Measurements from ENCODE around the gene GIMAP8. TPM values are rescaled to one million over a fixed set of nuclear protein-coding genes. Genes with fewer than 3 reads are reported as not detected.

The GIMAP8 gene
- total RNA-seq, 2 donors from 2014 or later = 2.5 to 6.5 TPM

GRCh38 chr7:150415161-150416153, 35.0 kb upstream of the GIMAP8 start:
- Histone ChIP-seq H3K9me3 (no peaks in the 10 kb centered on the region), H3K27ac (no peak overlapping the region), H3K4me1 (replicated peaks) (no peaks in the 10 kb centered on the region), H3K4me3 (no peak overlapping the region), H3K27me3 (replicated peaks; ENCODE audit: insufficient read depth) (no peaks in the 10 kb centered on the region), H3K36me3 (no peaks in the 10 kb centered on the region)
- 90% methylated on average over 19 of the region's 19 CpGs for WGBS
- TF ChIP-seq CTCF (IDR thresholded peaks at IDR 0.05) (no peak), POLR2AphosphoS5 (IDR thresholded peaks at IDR 0.05) (no peak), POLR2A (IDR thresholded peaks at IDR 0.05) (no peak)
- intact Hi-C loops (cut with DNase I) = no loop called here
- no peak for DNase-seq (ENCODE audit: low spot score)

- H3K4me1 ChIP-seq (replicated peaks) = no peaks in the 10 kb centered on the region
- no peak for DNase-seq (ENCODE audit: low spot score)
- intact Hi-C loops (cut with DNase I) = no loop called here
- TF ChIP-seq POLR2AphosphoS5 (IDR thresholded peaks at IDR 0.05) = no peak
- no peak for TF ChIP-seq POLR2A (IDR thresholded peaks at IDR 0.05)
- TF ChIP-seq CTCF (IDR thresholded peaks at IDR 0.05) = no peak
- H3K27ac ChIP-seq = no peak overlapping the region
- no peaks in the 10 kb centered on the region for H3K9me3 ChIP-seq
- no peaks in the 10 kb centered on the region for H3K27me3 ChIP-seq (replicated peaks; ENCODE audit: insufficient read depth)
- no peaks in the 10 kb centered on the region for H3K36me3 ChIP-seq
- no peak overlapping the region for H3K4me3 ChIP-seq
- WGBS = 95% methylated on average over 10 of the region's 10 CpGs
Measured at GRCh38 chr7:150417239-150417638, 33.2 kb upstream of the GIMAP8 start.

- whole genome bisulfite sequencing = 93% methylated on average over 6 of the region's 6 CpGs
- H3K27me3 ChIP-seq (replicated peaks; ENCODE audit: insufficient read depth) = no peaks in the 10 kb centered on the region
- no peak overlapping the region for H3K27ac ChIP-seq
- H3K9me3 ChIP-seq = no peaks in the 10 kb centered on the region
- intact Hi-C loops (cut with DNase I) = no loop called here
- H3K4me3 ChIP-seq = no peak overlapping the region
- TF ChIP-seq POLR2AphosphoS5 (IDR thresholded peaks at IDR 0.05) (no peak), POLR2A (IDR thresholded peaks at IDR 0.05) (no peak), CTCF (IDR thresholded peaks at IDR 0.05) (no peak)
- H3K4me1 ChIP-seq (replicated peaks) = no peaks in the 10 kb centered on the region
- no peak for DNase-seq (ENCODE audit: low spot score)
- no peaks in the 10 kb centered on the region for H3K36me3 ChIP-seq
Measured at GRCh38 chr7:150417863-150418262, 32.6 kb upstream of the GIMAP8 start.

- no peaks in the 10 kb centered on the region for H3K36me3 ChIP-seq
- H3K27ac ChIP-seq = no peak overlapping the region
- intact Hi-C loops (cut with DNase I) = no loop called here
- no peak overlapping the region for H3K4me3 ChIP-seq
- TF ChIP-seq CTCF (IDR thresholded peaks at IDR 0.05) (no peak), POLR2A (IDR thresholded peaks at IDR 0.05) (no peak), POLR2AphosphoS5 (IDR thresholded peaks at IDR 0.05) (no peak)
- H3K9me3 ChIP-seq = no peaks in the 10 kb centered on the region
- DNase-seq (ENCODE audit: low spot score) = no peak
- H3K27me3 ChIP-seq (replicated peaks; ENCODE audit: insufficient read depth) = no peaks in the 10 kb centered on the region
- H3K4me1 ChIP-seq (replicated peaks) = no peaks in the 10 kb centered on the region
- WGBS = 75% methylated on average over 2 of the region's 2 CpGs
Measured at GRCh38 chr7:150420242-150420641, 30.2 kb upstream of the GIMAP8 start.
